ENCODE results near the gene HLA-DRA. TPM values are rescaled to one million over a fixed set of nuclear protein-coding genes. Genes with fewer than 3 reads are reported as not detected.
"Not testable (repeated sequence)": the region's sequence is repeated elsewhere in the genome, so short reads cannot be mapped to it uniquely, and the experiment has no call there.

The HLA-DRA gene
- total and polyA plus RNA-seq, 4 donors, result 9.5 to 90.1 (median 31.5) TPM

GRCh38 chr6:32462609-32463008 lies 22.9 kb downstream of the HLA-DRA start:
- Histone ChIP-seq H3K4me3 (ENCODE audit: low read depth, low read length) (no peak overlapping the region), H3K4me1 (ENCODE audit: control insufficient read depth, insufficient read depth, low read length) (peaks cover 3% of the 10 kb centered on the region), H3K36me3 (ENCODE audit: control insufficient read depth, insufficient read depth, low read length) (no peaks in the 10 kb centered on the region), H3K27me3 (ENCODE audit: control insufficient read depth, insufficient read depth, low read length) (peaks cover 6% of the 10 kb centered on the region), H3K9me3 (ENCODE audit: control insufficient read depth, insufficient read depth, low read length) (no peaks in the 10 kb centered on the region), H3K27ac (ENCODE audit: low read depth, low read length) (no peak overlapping the region)
- DNase-seq (ENCODE audit: low read depth in 4 of 6, low spot score in 6 of 6), result no peak
- WGBS (ENCODE audit: insufficient coverage), result 40% methylated on average over 1 of the region's 3 CpGs

GRCh38 chr6:32467743-32468503 lies 28.2 kb downstream of the HLA-DRA start:
- not testable (repeated sequence) for H3K9me3 ChIP-seq (ENCODE audit: control insufficient read depth, insufficient read depth, low read length); H3K4me1 ChIP-seq (ENCODE audit: control insufficient read depth, insufficient read depth, low read length); H3K4me3 ChIP-seq (ENCODE audit: low read depth, low read length); H3K27ac ChIP-seq (ENCODE audit: low read depth, low read length); H3K36me3 ChIP-seq (ENCODE audit: control insufficient read depth, insufficient read depth, low read length); DNase-seq (ENCODE audit: low read depth in 4 of 6, low spot score in 6 of 6); H3K27me3 ChIP-seq (ENCODE audit: control insufficient read depth, insufficient read depth, low read length)
- WGBS (ENCODE audit: insufficient coverage), result no CpG with 5 or more reads among the region's 5 CpGs

GRCh38 chr6:32472781-32473375 lies 33.2 kb downstream of the HLA-DRA start:
- Histone ChIP-seq H3K27me3 (ENCODE audit: control insufficient read depth, insufficient read depth, low read length) (no peaks in the 10 kb centered on the region), H3K4me1 (ENCODE audit: control insufficient read depth, insufficient read depth, low read length) (no peaks in the 10 kb centered on the region), H3K36me3 (ENCODE audit: control insufficient read depth, insufficient read depth, low read length) (no peaks in the 10 kb centered on the region), H3K4me3 (ENCODE audit: low read depth, low read length) (no peak overlapping the region), H3K9me3 (ENCODE audit: control insufficient read depth, insufficient read depth, low read length) (no peaks in the 10 kb centered on the region), H3K27ac (ENCODE audit: low read depth, low read length) (no peak overlapping the region)
- WGBS (ENCODE audit: insufficient coverage), result no CpG with 5 or more reads among the region's 5 CpGs
- no peak for DNase-seq (ENCODE audit: low read depth in 4 of 6, low spot score in 6 of 6)

- H3K27me3 ChIP-seq (ENCODE audit: control insufficient read depth, insufficient read depth, low read length); H3K4me3 ChIP-seq (ENCODE audit: low read depth, low read length); H3K36me3 ChIP-seq (ENCODE audit: control insufficient read depth, insufficient read depth, low read length); H3K27ac ChIP-seq (ENCODE audit: low read depth, low read length); H3K4me1 ChIP-seq (ENCODE audit: control insufficient read depth, insufficient read depth, low read length); H3K9me3 ChIP-seq (ENCODE audit: control insufficient read depth, insufficient read depth, low read length): not testable (repeated sequence)
- WGBS (ENCODE audit: insufficient coverage), result 69% methylated on average over 4 of the region's 10 CpGs
- peak in 1 of 6 donors; percentile 9 for DNase-seq (ENCODE audit: low read depth in 4 of 6, low spot score in 6 of 6)
Observed at GRCh38 chr6:32473376-32474348, 34.0 kb downstream of the HLA-DRA start.

- Histone ChIP-seq H3K27me3 (ENCODE audit: control insufficient read depth, insufficient read depth, low read length) (no peaks in the 10 kb centered on the region), H3K4me3 (ENCODE audit: low read depth, low read length) (no peak overlapping the region), H3K9me3 (ENCODE audit: control insufficient read depth, insufficient read depth, low read length) (no peaks in the 10 kb centered on the region), H3K36me3 (ENCODE audit: control insufficient read depth, insufficient read depth, low read length) (no peaks in the 10 kb centered on the region), H3K4me1 (ENCODE audit: control insufficient read depth, insufficient read depth, low read length) (no peaks in the 10 kb centered on the region), H3K27ac (ENCODE audit: low read depth, low read length) (no peak overlapping the region)
- DNase-seq (ENCODE audit: low read depth in 4 of 6, low spot score in 6 of 6), result no peak
- 80% methylated on average over 6 of the region's 13 CpGs for WGBS (ENCODE audit: insufficient coverage)
Observed at GRCh38 chr6:32475392-32476206, 35.9 kb downstream of the HLA-DRA start.

GRCh38 chr6:32483968-32484613 lies 44.4 kb downstream of the HLA-DRA start:
- H3K4me3 ChIP-seq (ENCODE audit: low read depth, low read length), result no peak overlapping the region
- no peak overlapping the region for H3K27ac ChIP-seq (ENCODE audit: low read depth, low read length)
- no peaks in the 10 kb centered on the region for H3K9me3 ChIP-seq (ENCODE audit: control insufficient read depth, insufficient read depth, low read length)
- H3K27me3 ChIP-seq (ENCODE audit: control insufficient read depth, insufficient read depth, low read length), result no peaks in the 10 kb centered on the region
- no peaks in the 10 kb centered on the region for H3K4me1 ChIP-seq (ENCODE audit: control insufficient read depth, insufficient read depth, low read length)
- H3K36me3 ChIP-seq (ENCODE audit: control insufficient read depth, insufficient read depth, low read length), result no peaks in the 10 kb centered on the region
- DNase-seq (ENCODE audit: low read depth in 4 of 6, low spot score in 6 of 6), result no peak
- WGBS (ENCODE audit: insufficient coverage), result 71% methylated on average over 26 of the region's 26 CpGs

GRCh38 chr6:32484614-32484998 lies 44.9 kb downstream of the HLA-DRA start:
- no peaks in the 10 kb centered on the region for H3K36me3 ChIP-seq (ENCODE audit: control insufficient read depth, insufficient read depth, low read length)
- no peaks in the 10 kb centered on the region for H3K4me1 ChIP-seq (ENCODE audit: control insufficient read depth, insufficient read depth, low read length)
- H3K4me3 ChIP-seq (ENCODE audit: low read depth, low read length), result no peak overlapping the region
- no peak for DNase-seq (ENCODE audit: low read depth in 4 of 6, low spot score in 6 of 6)
- no peaks in the 10 kb centered on the region for H3K27me3 ChIP-seq (ENCODE audit: control insufficient read depth, insufficient read depth, low read length)
- H3K27ac ChIP-seq (ENCODE audit: low read depth, low read length), result no peak overlapping the region
- WGBS (ENCODE audit: insufficient coverage), result 86% methylated on average over 2 of the region's 4 CpGs
- H3K9me3 ChIP-seq (ENCODE audit: control insufficient read depth, insufficient read depth, low read length), result no peaks in the 10 kb centered on the region

- no peaks in the 10 kb centered on the region for H3K36me3 ChIP-seq (ENCODE audit: control insufficient read depth, insufficient read depth, low read length)
- H3K4me3 ChIP-seq (ENCODE audit: low read depth, low read length), result no peak overlapping the region
- H3K27me3 ChIP-seq (ENCODE audit: control insufficient read depth, insufficient read depth, low read length), result no peaks in the 10 kb centered on the region
- no peaks in the 10 kb centered on the region for H3K9me3 ChIP-seq (ENCODE audit: control insufficient read depth, insufficient read depth, low read length)
- WGBS (ENCODE audit: insufficient coverage), result no CpG with 5 or more reads among the region's 1 CpG
- H3K4me1 ChIP-seq (ENCODE audit: control insufficient read depth, insufficient read depth, low read length), result no peaks in the 10 kb centered on the region
- H3K27ac ChIP-seq (ENCODE audit: low read depth, low read length), result no peak overlapping the region
- DNase-seq (ENCODE audit: low read depth in 4 of 6, low spot score in 6 of 6), result no peak
Observed at GRCh38 chr6:32488083-32488482, 48.4 kb downstream of the HLA-DRA start.

- H3K9me3 ChIP-seq (ENCODE audit: control insufficient read depth, insufficient read depth, low read length), result no peaks in the 10 kb centered on the region
- no peaks in the 10 kb centered on the region for H3K4me1 ChIP-seq (ENCODE audit: control insufficient read depth, insufficient read depth, low read length)
- no CpG with 5 or more reads among the region's 1 CpG for WGBS (ENCODE audit: insufficient coverage)
- H3K27ac ChIP-seq (ENCODE audit: low read depth, low read length), result no peak overlapping the region
- no peaks in the 10 kb centered on the region for H3K36me3 ChIP-seq (ENCODE audit: control insufficient read depth, insufficient read depth, low read length)
- H3K27me3 ChIP-seq (ENCODE audit: control insufficient read depth, insufficient read depth, low read length), result no peaks in the 10 kb centered on the region
- no peak for DNase-seq (ENCODE audit: low read depth in 4 of 6, low spot score in 6 of 6)
- H3K4me3 ChIP-seq (ENCODE audit: low read depth, low read length), result no peak overlapping the region
Observed at GRCh38 chr6:32491700-32492099, 52.0 kb downstream of the HLA-DRA start.

All from spinal cord (tissue), 10 donors.